GM12864 (cell line): Measurements from ENCODE around the gene PLXNB1.
A peak's percentile ranks its signal among the peaks of the same experiment; 100 is the strongest.

Source experiments
- DNase-seq: peaks from one replicate; pipeline ENCODE4 v3.0.0-alpha.2; 2011; ENCODE audit warnings: low read depth
- H3K4me3 ChIP-seq: 2 replicates; pipeline ENCODE4 v1.5.1; 2011; ENCODE audit warnings: mild to moderate bottlenecking, low read depth, low read length, control low read depth
- CTCF ChIP-seq: IDR thresholded peaks from 2 replicates; pipeline ENCODE4 v1.5.1; 2011; ENCODE audit warnings: low read depth, mild to moderate bottlenecking, moderate library complexity, low read length, control low read depth, inconsistent platforms; ENCODE audit errors: missing control alignments

The PLXNB1 gene

GRCh38 chr3:48468329-48468731, 38.4 kb upstream of the PLXNB1 start:
- peak overlapping the region; percentile 81; the same call in 1 of the 2 replicates for H3K4me3 ChIP-seq
- TF ChIP-seq CTCF, result no peak
- no peak for DNase-seq

GRCh38 chr3:48467473-48468267, 37.8 kb upstream of the PLXNB1 start:
- DNase-seq, result no peak
- H3K4me3 ChIP-seq, result peak overlapping the region; percentile 81
- no peak for TF ChIP-seq CTCF

- no peak for DNase-seq
These were observed 37.2 kb upstream of the PLXNB1 start for GRCh38 chr3:48467110-48467454.

GRCh38 chr3:48466386-48467109, 36.7 kb upstream of the PLXNB1 start:
- DNase-seq, result no peak
- peak overlapping the region; percentile 81 for H3K4me3 ChIP-seq

More at GRCh38 chr3:48467110-48467454, 37.2 kb upstream of the PLXNB1 start:
- H3K4me3 ChIP-seq, result peak overlapping the region; percentile 81
- no peak for TF ChIP-seq CTCF

GRCh38 chr3:48465531-48466378, 35.9 kb upstream of the PLXNB1 start:
- peak; percentile 40 for TF ChIP-seq CTCF
- peak overlapping the region; percentile 81 for H3K4me3 ChIP-seq
- peak; percentile 58 for DNase-seq

More at GRCh38 chr3:48466386-48467109, 36.7 kb upstream of the PLXNB1 start:
- TF ChIP-seq CTCF, result no peak

GRCh38 chr3:48465237-48465530, 35.3 kb upstream of the PLXNB1 start:
- DNase-seq, result no peak
- no peak overlapping the region for H3K4me3 ChIP-seq
- TF ChIP-seq CTCF, result no peak
